ENCODE measurements around the gene NOC3L. TPM values are rescaled to one million over a fixed set of nuclear protein-coding genes. Genes with fewer than 3 reads are reported as not detected.

The NOC3L gene, protein sequence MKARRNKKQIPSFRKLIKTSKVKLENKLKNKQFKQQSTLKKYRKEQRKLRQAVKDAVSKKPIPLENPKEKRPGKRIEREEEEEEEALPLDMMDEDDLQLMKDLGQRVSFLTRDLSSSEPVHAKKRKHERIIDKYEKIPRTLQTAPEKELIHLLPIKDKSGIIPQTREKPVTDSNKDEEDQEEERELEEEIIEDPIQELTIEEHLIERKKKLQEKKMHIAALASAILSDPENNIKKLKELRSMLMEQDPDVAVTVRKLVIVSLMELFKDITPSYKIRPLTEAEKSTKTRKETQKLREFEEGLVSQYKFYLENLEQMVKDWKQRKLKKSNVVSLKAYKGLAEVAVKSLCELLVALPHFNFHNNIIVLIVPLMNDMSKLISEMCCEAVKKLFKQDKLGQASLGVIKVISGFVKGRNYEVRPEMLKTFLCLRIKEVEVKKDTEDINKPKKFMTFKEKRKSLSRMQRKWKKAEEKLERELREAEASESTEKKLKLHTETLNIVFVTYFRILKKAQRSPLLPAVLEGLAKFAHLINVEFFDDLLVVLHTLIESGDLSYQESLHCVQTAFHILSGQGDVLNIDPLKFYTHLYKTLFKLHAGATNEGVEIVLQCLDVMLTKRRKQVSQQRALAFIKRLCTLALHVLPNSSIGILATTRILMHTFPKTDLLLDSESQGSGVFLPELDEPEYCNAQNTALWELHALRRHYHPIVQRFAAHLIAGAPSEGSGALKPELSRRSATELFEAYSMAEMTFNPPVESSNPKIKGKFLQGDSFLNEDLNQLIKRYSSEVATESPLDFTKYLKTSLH
- total RNA-seq: 7.7 and 19.1 TPM in 2 replicates

DNA sequence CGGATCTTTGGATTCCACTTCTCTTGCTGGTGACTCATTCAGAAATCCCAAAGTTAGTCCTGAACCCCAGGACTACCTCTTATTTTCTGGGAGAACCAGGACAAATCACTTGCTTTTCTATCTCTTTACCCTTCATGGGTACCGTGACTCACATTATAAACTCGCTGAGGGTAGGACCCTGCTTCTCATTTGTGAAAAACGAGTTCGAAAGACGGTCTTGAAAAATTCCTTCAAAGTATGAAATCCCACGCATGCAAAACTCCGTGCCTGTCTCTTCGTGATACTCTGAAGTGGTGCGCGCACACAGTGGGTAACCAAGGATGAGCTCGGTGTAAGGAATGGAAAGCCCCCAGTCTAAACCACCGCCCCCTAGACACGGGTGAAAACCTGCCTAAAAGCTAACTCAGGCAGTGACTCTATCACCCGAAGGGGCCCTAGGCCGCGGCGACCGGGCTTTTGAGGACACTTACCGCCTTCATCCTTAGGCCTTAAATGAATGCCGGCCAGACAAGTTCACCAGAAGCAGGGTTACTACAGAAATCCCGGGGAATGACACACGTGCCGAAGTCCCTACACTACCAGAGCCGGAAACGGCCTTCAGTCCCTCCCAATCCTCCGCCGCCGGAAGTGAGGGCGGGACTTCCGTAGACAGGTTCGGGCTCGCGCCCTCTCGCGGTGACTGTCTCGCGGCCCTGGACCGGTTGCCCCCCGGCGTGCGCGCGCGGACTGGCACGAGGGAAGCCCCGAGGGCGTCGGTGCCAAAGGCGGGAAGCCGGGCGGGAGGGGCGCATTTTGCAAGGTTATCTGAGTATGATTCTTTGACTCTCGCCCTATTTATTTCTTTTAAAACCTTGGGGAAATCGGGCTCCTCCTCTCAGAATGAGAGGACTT lies at the start of gene NOC3L:
Gene NOC3L (minus strand): TSS at position 580 of the 891 bp plus-strand sequence. CDS start 101 bp downstream, at position 479.

DNA sequence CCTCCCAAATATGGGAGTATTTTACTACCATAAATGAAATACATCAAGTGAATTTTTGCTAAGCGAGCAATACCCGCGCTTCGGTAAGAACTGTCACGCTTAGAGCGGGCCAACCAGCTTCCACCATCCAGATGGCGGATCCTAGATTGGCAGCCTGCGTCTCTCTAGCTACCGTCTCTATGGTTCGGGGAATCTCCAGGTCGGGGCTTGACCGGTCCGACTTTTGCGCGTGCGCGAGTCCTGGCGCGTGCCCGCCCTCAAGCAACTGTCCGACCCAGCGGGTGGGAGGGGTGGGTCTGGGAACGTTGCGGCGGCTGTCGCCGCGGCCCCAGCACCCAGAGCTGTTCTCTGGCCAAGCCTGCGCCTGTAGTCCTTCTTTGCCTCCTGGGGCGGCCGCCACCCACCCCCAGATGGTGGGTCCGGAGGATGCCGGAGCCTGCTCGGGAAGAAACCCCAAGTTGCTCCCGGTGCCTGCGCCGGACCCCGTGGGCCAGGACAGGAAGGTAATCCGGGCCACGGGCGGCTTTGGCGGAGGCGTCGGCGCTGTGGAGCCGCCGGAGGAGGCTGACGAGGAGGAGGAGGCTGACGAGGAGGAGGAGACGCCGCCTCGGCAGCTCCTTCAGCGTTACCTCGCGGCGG lies 39.6 kb upstream of the NOC3L start, which contains the start of gene TBC1D12:
Gene TBC1D12 (plus strand): TSS at position 338 of the 639 bp plus-strand sequence. CDS start 73 bp downstream, at position 411.

Other genes starting within 250 kb of the NOC3L start
- gene TBC1D12, start 39.6 kb upstream of the NOC3L start, total RNA-seq: 6.6 and 7.8 TPM in 2 replicates
- gene HELLS, start 182.8 kb upstream of the NOC3L start, total RNA-seq: 24.2 and 27.9 TPM in 2 replicates